Stimulated activated CD4-positive, alpha-beta T cell treated with anti-CD3 and anti-CD28 coated beads, TNF-alpha, amount 100 ng/mL, for 24 hours (primary cell): Measurements from ENCODE around the gene CIAO1.
"Not testable (repeated sequence)": the region's sequence is repeated elsewhere in the genome, so short reads cannot be mapped to it uniquely, and the experiment has no call there.

Experiments used
- DNase-seq, 3 experiments: peaks; one replicate each; pipeline ENCODE4 v3.0.0-alpha.2; 2020; ENCODE audit warnings: low read depth in 3 of 3

Gene CIAO1

GRCh38 chr2:96265840-96266679 lies at the start of gene CIAO1, which contains the start of gene TMEM127:
Gene CIAO1, plus strand, starts transcription at chr2:96266225. Its CDS starts 126 bp downstream, at chr2:96266351.
Gene TMEM127, minus strand, starts transcription at chr2:96265997. Its CDS starts 616 bp downstream, at chr2:96265381.
- DNase-seq = peak; percentile 96 to 99 (median 97)

GRCh38 chr2:96218508-96219131 lies 47.4 kb upstream of the CIAO1 start:
- DNase-seq = no peak

DNA sequence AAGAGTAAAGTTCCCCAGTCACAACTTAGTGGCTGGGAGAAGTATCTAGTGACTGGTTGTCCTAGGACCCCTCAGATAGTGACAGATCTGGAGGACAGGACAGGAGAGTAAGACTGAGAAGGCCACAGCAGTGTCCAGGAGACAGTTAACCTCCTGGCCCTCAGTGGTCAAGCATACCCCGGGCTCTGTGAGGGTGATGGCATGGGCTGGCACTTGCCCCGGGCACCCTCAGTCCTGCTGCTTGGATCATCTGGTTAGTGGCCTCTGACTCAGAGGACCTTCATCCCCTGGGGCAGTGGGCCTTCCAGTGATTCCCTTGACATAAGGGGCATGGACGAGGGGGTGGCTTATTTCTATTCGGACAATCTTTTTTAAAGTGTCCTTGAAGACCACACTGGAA lies 46.1 kb upstream of the CIAO1 start:
- not testable (repeated sequence) for DNase-seq

- DNase-seq = not testable (repeated sequence)
Observed at GRCh38 chr2:96221106-96221505, 44.9 kb upstream of the CIAO1 start.

DNA sequence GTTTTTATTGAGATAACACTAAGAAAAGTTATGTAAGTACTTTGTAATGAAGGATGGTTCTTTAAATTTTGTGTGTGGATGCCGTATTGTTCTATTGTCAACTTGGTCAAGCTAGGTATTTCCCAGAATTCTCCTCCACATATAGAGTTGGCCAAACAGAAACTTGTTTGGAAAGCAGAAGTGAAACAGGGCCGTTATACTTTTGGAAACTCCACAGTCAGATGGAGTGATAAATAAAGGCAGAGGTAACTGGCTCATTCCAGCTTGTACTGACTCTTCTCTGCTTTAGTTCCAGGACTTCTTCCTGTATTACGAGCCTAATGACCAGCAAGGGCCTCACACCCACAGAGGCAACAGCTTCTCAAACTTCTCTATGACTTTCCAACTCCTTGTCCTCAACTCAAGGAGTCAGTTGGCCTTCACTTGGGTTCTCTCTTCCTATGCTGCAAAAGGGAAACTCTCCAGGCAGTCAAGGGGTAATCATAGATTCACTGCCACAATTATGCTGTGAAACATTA lies 41.0 kb upstream of the CIAO1 start:
- no peak for DNase-seq

DNA sequence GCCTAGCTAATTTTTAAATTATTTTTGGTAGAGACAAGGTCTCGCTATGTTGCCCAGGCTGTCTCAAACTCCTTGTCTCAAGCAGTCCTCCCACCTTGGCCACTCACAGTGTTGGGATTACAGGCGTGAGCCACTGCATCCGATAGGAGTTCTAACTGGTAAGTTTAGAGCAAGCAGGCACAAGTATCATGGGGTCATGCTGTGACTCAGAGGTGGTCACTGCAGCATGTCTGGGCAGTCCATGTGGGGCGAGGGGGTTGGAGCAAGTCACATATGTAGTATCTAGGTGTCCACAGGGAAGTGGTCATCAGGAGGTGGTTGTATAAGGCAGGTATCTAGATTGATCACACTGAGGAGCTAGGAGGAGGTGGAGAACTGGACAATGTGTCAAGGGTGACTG lies 34.7 kb upstream of the CIAO1 start:
- DNase-seq = no peak

DNA sequence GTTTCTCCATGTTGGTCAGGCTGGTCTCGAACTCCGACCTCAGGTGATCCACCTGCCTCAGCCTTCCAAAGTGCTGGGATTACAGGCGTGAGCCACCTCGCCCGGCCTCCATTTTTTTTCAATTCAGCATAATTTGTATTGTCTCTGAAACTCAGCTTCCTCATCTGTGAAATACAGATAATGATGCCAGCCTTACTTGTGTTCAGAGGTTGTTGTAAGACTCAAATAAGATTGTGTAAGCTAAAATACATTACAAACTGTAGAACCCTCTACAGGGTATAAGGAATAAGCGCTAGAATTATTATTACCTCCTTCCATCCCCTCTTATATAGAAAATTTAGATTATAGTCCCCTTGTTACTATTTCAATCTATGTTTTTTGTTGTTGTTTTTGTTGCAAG lies 32.6 kb upstream of the CIAO1 start:
- DNase-seq = no peak

DNA sequence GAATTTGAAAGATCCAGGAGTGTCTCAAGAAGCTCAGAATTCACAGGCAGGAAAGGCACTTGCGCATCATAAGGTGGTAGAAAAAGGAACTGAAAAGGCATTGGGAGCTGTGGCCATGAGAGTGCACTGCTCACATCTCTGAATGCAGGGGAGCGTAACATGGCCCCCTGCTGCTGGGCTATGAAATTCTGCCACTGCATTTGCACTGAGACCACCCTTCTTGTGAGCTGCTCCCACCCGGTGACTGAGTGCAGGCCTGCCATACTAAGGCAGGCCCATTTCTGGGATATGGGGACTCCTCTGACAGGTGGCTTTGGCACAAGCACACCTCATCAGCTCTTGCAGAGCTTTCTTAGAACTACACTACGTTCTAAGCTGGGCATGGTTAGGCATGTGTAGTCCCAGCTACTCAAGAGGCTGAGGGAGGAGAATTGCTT lies 32.1 kb upstream of the CIAO1 start:
- DNase-seq = no peak

DNA sequence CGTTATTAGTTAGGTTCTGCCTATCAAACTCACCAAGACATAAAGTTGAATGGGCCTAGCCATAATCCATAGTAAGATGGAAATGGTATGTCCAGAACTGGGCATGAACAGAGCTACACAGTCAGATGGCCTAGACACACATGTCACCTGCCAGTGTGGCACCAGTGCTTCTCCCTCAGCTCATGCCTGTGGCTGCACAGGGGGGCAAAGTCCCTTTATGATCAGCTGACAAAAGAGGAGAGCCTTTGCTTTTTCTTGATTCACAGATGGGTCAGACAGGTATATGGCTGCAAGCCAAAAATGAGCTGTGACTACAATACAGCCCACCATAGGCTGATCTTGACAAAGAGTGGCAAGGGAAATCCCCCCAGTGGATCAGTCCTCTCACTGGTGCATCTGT lies 29.1 kb upstream of the CIAO1 start:
- DNase-seq = no peak

DNA sequence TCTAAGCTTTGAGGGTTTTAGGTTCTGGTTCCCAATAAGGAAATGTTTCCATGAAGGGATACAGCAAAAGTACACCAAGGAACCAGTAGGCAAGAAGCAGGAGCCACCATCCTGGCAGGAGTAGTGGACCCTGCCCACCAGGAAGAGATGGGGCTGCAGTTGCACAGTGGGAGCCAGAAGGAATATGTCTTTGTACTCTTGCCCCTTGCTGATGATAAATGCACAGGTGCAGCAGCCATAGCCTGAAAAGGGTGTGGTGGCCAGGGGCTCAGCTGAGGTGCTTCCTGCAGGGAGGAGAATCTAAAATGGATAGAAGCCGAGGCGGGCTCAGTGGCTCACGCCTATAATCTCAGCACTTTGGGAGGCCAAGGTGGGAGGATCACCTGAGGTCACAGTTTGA lies 27.8 kb upstream of the CIAO1 start:
- no peak for DNase-seq

DNA sequence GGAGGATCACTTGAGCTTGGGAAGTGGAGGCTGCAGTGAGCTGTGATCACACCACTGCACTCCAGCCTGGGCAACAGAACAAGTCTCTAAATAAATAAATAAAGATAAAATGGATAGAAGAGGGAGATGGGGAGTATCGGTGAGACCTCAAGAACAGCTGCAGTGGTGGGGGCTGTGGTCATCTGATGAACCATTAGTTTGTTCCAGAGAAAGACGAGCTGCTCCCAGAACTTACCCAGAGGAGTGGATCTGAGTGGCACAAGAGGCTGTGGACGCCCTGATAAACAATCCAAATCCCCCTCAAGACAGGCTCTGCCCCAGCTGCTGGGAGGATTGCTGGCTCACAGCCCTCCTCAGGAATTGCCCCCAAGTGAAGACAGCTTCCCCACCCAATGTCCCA lies 26.9 kb upstream of the CIAO1 start:
- DNase-seq = no peak

DNA sequence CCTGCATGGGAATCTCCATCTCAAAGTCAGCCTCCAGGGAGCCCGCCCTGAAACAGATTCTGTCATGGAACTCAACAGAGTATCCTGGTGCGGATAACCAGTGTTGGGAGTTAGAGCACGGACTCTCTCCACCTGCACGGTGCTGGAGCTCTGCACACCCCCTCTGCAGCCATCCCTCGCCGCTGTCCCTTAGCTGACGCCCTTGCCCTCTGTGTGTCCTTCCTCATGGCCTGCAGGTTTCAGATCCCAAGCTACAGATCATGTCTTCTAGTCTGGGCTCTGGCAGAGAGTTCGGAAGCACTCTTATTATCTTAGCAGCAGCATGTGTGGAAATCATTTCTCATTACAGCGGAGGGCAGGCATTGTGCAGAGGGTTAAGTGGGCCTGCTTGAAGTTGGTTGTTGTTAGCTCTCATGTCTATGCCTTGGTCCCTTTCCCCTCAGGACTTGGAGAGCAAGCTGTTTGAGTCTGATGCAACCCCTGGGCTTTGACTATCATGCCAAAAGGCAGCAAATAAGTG lies 26.2 kb upstream of the CIAO1 start:
- no peak for DNase-seq

GRCh38 chr2:96240341-96241038 lies 25.5 kb upstream of the CIAO1 start:
- no peak for DNase-seq

- no peak for DNase-seq
Observed at GRCh38 chr2:96241227-96241626, 24.8 kb upstream of the CIAO1 start.

DNA sequence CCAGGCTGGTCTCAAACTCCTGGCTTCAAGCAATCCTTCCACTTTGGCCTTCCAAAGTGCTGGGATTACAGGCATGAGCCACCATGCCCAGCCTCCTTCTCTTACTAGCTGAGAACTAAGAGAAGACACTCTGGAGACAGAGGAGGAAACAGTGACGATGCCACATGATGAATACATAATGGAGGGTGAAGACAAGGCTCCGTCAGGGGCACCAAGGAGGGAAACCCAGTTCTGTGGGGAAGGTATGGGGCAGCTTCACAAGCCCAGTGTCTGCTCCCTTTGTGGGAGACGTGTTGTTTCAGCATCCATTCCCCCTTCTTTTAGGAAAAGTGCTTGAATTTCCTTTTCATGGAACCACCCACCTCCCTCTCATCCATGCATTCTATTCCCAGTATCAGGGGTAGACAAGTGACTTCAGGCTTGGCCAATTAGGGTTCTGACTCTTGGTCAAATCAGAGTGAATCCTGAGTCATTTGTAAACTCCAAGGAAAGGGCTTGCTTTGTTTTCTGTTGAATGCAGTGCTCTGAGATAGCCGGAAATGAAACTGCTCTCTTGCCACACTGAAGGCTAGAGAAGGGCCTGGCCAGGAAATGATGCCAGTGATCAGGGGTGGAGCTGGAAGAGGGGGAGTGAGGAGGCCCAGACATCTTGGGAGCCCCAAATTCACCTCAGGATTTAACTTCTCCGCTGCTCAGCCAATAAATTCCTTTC lies 24.0 kb upstream of the CIAO1 start:
- DNase-seq = peak in 2 of 3 experiments; percentile 20 to 58

GRCh38 chr2:96243843-96244242 lies 22.2 kb upstream of the CIAO1 start:
- DNase-seq = no peak

GRCh38 chr2:96245609-96246390 lies 20.2 kb upstream of the CIAO1 start:
- DNase-seq = no peak

GRCh38 chr2:96247009-96247408 lies 19.0 kb upstream of the CIAO1 start:
- no peak for DNase-seq

GRCh38 chr2:96247896-96248295 lies 18.1 kb upstream of the CIAO1 start:
- DNase-seq = no peak

- no peak for DNase-seq
Observed at GRCh38 chr2:96248624-96249023, 17.4 kb upstream of the CIAO1 start.

DNA sequence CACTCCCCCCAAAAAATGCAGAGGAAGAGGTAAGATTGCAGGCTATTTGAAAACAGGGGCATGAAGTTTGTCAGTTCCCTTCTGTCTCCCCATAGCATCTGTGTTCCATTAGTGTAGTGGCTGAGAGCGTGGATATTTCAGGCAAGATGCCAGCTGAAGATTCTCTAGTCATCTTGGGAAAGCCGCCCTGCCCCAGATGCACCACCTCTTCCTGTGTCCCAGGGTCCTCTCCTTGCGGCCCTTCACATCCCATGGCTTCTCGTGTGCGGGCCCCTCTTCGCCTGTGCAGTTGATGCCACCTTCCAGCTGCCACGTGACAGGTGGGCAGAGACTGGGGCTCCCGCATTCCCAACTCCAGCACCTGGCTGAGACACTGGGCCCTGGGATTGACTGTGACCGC lies 16.4 kb upstream of the CIAO1 start:
- no peak for DNase-seq
